Muscle of leg (tissue), 11 donors: ENCODE data around the gene ATP6V1F. TPM values are rescaled to one million over a fixed set of nuclear protein-coding genes. Genes with fewer than 3 reads are reported as not detected.

Source experiments
- DNase-seq: peaks from one replicate; pipeline ENCODE4 v3.0.0; 2013
- H3K27ac ChIP-seq: one replicate; pipeline ENCODE4 v1.5.1; 2013; ENCODE audit warnings: mild to moderate bottlenecking, low read length, control low read depth
- H3K27me3 ChIP-seq: one replicate; pipeline ENCODE4 v1.6.1; 2013; ENCODE audit warnings: low read length; ENCODE audit not compliant: control insufficient read depth, insufficient read depth
- H3K36me3 ChIP-seq: one replicate; pipeline ENCODE4 v1.6.1; 2013; ENCODE audit warnings: low read length; ENCODE audit not compliant: control insufficient read depth, insufficient read depth
- H3K4me1 ChIP-seq: one replicate; pipeline ENCODE4 v1.6.1; 2013; ENCODE audit warnings: low read length; ENCODE audit not compliant: control insufficient read depth, insufficient read depth
- H3K4me3 ChIP-seq: one replicate; pipeline ENCODE4 v1.5.1; 2013; ENCODE audit warnings: low read length, control low read depth
- H3K9me3 ChIP-seq: replicated peaks from 2 replicates; pipeline ENCODE4 v1.6.1; 2013; ENCODE audit warnings: low read depth, low read length; ENCODE audit not compliant: control insufficient read depth
- WGBS: methylation state at CpG from one replicate; pipeline ENCODE4 v1.1.5; 2013; ENCODE audit warnings: missing lambda C conversion rate; ENCODE audit not compliant: insufficient coverage; 5-methylcytosine and 5-hydroxymethylcytosine counted together
- polyA plus RNA-seq, 8 donors: library from polyadenylated mRNA; unstranded; fragments of 120-200 nt; gene quantifications; one replicate each; pipeline versions ENCODE4 v1.2.1 to v1.2.3, GENCODE V29; 2013; ENCODE audit warnings: inconsistent platforms in 1 of 8, low replicate concordance in 1 of 8; ENCODE audit not compliant: insufficient read length in 8 of 8, insufficient read depth in 1 of 8
- total RNA-seq: library from RNA; stranded (reverse); fragments of 120-200 nt; gene quantifications from one replicate; pipeline ENCODE4 v1.2.4, GENCODE V29; 2013

ATP6V1F gene
- total and polyA plus RNA-seq, 9 donors, result 93.5 to 141 (median 123) TPM

GRCh38 chr7:128890306-128891109 lies 27.9 kb downstream of the ATP6V1F start:
- 26% methylated on average over 59 of the region's 67 CpGs for WGBS
- H3K4me1 ChIP-seq, result peaks cover 2% of the 10 kb centered on the region
- no peaks in the 10 kb centered on the region for H3K36me3 ChIP-seq
- no peak for DNase-seq
- no peak overlapping the region for H3K27ac ChIP-seq
- H3K9me3 ChIP-seq, result no peaks in the 10 kb centered on the region
- H3K4me3 ChIP-seq, result no peak overlapping the region
- peaks cover 35% of the 10 kb centered on the region for H3K27me3 ChIP-seq

DNA sequence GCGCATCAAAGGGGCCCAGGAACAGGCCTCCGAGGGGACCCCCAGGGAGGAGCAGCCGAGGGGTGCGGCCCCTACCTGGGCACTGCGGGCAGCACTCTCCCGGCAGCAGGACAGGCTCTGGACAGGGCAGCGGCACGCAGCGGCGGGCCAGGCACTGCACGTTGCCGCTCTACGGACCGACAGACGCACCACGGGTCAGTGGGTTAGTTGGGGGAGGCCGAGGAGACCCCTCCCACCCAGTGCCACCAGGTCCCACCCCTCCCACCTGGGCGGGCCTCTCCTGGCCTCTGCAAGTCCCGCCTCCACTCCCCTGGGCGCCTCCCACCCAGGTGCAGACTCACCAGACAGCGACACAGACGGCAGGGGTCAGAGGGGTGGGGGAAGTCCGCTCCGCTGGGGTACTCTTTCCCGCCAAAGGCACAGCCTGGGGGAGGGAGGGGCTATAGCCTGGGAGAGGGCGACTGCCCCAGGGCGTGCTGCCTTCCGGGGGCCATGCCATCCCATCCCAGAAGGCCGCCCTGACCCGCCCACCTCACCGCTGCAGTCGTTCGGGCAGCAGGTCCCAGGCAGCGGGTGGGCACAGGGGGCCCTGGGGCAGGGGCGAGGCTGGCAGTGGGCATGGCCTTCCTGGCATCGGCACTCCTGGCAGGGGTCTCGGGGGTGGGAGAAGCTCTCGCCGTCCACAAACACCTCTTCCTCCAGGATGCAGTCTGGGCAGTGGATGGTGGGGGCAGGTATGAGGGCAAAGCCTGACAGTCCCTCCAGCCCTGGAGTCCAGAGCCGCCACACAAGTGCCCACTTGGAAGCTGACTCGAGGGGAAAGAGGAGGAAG lies 28.7 kb downstream of the ATP6V1F start:
- DNase-seq, result no peak
- 34% methylated on average over 21 of the region's 41 CpGs for WGBS

DNA sequence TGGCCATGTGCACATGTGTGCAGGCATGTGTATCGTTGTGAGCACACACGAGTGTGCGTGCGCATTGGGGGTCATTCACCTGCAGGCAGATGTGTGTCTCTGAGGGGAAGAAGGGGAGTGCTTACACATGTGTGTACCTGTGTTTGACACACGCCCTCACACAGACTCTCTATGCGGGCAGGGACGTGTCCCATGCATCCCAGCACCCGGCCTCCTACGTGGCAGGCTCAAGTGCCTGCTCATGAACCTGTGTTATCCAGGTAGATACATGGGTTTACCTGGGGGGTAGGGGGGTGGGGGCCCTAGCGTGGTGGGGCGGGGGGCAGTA lies 29.2 kb downstream of the ATP6V1F start:
- H3K4me3 ChIP-seq, result no peak overlapping the region
- no peaks in the 10 kb centered on the region for H3K36me3 ChIP-seq
- no peak overlapping the region for H3K27ac ChIP-seq
- H3K4me1 ChIP-seq, result peaks cover 2% of the 10 kb centered on the region
- H3K27me3 ChIP-seq, result peaks cover 35% of the 10 kb centered on the region
- no peak for DNase-seq
- WGBS, result 91% methylated on average over 5 of the region's 11 CpGs
- H3K9me3 ChIP-seq, result no peaks in the 10 kb centered on the region

More for the DNA sequence above, 28.7 kb downstream of the ATP6V1F start:
- Histone ChIP-seq H3K4me1 (peaks cover 2% of the 10 kb centered on the region), H3K9me3 (no peaks in the 10 kb centered on the region), H3K4me3 (no peak overlapping the region), H3K36me3 (no peaks in the 10 kb centered on the region), H3K27ac (no peak overlapping the region), H3K27me3 (peaks cover 35% of the 10 kb centered on the region)

DNA sequence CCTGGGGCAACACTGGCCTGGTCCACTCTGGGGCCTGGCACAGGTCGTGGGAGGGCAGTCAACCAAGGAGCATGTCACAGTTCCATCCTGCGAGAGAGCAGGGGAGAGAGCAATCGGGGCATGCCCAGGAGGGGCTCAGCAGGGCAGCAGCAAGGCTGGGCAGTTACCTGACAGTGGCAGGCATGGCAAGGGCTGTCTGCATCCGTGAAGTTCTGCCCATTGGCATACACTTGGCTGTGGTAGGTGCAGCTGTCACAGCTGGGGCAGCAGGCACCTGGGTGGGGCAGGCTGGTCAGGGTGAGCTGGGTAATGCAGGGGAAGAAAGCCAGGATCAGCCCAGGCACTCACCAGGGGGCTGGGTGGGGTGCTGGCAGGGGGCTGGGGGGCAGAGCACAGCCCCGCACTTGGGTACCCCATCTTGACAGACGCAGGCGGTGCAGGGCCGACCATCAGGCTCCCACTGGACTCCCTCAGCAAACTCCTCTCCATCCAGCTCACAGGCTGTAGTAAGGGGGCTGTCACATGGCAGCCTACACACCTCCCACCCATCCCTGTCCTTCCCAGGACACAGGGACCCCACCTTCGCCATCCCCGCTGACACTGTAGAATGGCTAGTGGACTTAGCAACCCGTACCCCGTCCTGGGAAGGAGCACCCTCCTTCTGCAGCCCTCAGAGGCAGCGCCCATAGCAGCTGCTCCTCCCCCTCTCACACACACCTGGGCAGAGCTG lies 30.0 kb downstream of the ATP6V1F start:
- H3K4me1 ChIP-seq, result peaks cover 2% of the 10 kb centered on the region
- no peaks in the 10 kb centered on the region for H3K36me3 ChIP-seq
- no peak overlapping the region for H3K4me3 ChIP-seq
- 85% methylated on average over 13 of the region's 13 CpGs for WGBS
- peaks cover 32% of the 10 kb centered on the region for H3K27me3 ChIP-seq
- H3K27ac ChIP-seq, result no peak overlapping the region
- H3K9me3 ChIP-seq, result no peaks in the 10 kb centered on the region
- DNase-seq, result no peak

- Histone ChIP-seq H3K4me3 (no peak overlapping the region), H3K9me3 (no peaks in the 10 kb centered on the region), H3K27ac (no peak overlapping the region), H3K4me1 (peaks cover 2% of the 10 kb centered on the region), H3K36me3 (no peaks in the 10 kb centered on the region), H3K27me3 (peaks cover 31% of the 10 kb centered on the region)
- no peak for DNase-seq
- 91% methylated on average over 10 of the region's 23 CpGs for WGBS
Observed at GRCh38 chr7:128893251-128894100, 30.8 kb downstream of the ATP6V1F start.

- no CpG with 5 or more reads among the region's 6 CpGs for WGBS
- H3K4me3 ChIP-seq, result no peak overlapping the region
- H3K27ac ChIP-seq, result no peak overlapping the region
- no peaks in the 10 kb centered on the region for H3K36me3 ChIP-seq
- DNase-seq, result no peak
- peaks cover 2% of the 10 kb centered on the region for H3K4me1 ChIP-seq
- peaks cover 27% of the 10 kb centered on the region for H3K27me3 ChIP-seq
- H3K9me3 ChIP-seq, result no peaks in the 10 kb centered on the region
Observed at GRCh38 chr7:128894101-128894440, 31.4 kb downstream of the ATP6V1F start.

DNA sequence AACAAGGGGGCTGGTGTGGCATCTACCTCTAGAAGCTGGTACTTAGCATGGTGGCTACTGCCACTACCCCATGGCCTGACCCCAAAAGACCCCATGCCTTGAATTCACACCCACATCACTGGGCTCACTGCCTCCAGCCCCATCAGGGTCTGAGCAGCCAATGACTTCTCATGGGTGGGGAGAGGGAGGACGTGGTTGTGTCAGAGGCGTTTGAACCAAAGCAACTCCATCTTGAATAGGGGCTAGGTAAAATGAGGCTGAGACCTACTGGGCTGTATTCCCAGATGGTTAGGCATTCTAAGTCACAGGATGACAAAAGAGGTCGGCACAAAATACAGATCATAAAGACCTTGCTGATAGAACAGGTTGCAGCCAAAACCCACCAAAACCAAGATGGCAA lies 32.7 kb downstream of the ATP6V1F start:
- DNase-seq, result no peak
- peaks cover 18% of the 10 kb centered on the region for H3K27me3 ChIP-seq
- H3K27ac ChIP-seq, result no peak overlapping the region
- H3K4me1 ChIP-seq, result peaks cover 2% of the 10 kb centered on the region
- 60% methylated on average over 1 of the region's 3 CpGs for WGBS
- H3K36me3 ChIP-seq, result no peaks in the 10 kb centered on the region
- no peak overlapping the region for H3K4me3 ChIP-seq
- no peaks in the 10 kb centered on the region for H3K9me3 ChIP-seq

- peaks cover 2% of the 10 kb centered on the region for H3K27me3 ChIP-seq
- H3K36me3 ChIP-seq, result no peaks in the 10 kb centered on the region
- DNase-seq, result no peak
- no peaks in the 10 kb centered on the region for H3K9me3 ChIP-seq
- no peaks in the 10 kb centered on the region for H3K4me1 ChIP-seq
- no peak overlapping the region for H3K4me3 ChIP-seq
- H3K27ac ChIP-seq, result no peak overlapping the region
Observed at GRCh38 chr7:128899392-128899791, 36.7 kb downstream of the ATP6V1F start.

- Histone ChIP-seq H3K36me3 (no peaks in the 10 kb centered on the region), H3K27ac (no peak overlapping the region), H3K4me3 (no peak overlapping the region), H3K4me1 (no peaks in the 10 kb centered on the region), H3K27me3 (peaks cover 2% of the 10 kb centered on the region), H3K9me3 (no peaks in the 10 kb centered on the region)
- WGBS, result no CpG with 5 or more reads among the region's 1 CpG
- DNase-seq, result no peak
Observed at GRCh38 chr7:128900237-128900636, 37.6 kb downstream of the ATP6V1F start.
